ENCODE measurements around the gene CIB4. TPM values are rescaled to one million over a fixed set of nuclear protein-coding genes. Genes with fewer than 3 reads are reported as not detected.

CIB4 gene
- total RNA-seq, 8 experiments from 2014 or later: 0.50 to 1.00 TPM; not detected in 6

DNA sequence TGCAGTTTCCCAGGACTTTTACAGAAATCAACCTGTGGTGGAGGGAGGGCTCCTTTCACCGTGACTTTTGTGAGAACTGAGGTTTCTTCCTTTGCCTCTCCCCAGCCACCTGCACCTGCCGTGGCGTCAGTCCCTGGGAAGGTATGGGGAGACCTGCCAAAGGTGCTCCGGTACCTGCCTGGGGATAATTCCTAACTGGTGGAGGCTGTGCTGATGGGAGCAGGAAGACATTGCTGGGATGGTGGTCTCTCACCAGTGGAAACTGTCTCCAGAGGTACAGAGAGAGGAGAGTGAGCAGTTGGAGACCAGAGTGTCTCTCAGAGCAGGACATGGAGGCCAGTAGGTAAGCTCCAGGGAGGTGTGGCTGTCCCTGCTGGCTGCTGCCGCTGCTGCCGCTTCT is 52.6 kb downstream of the CIB4 start:
- H3K27ac ChIP-seq: no peak overlapping the region
- ATAC-seq (replicated peaks in 6 of 8): no peak
- 21 to 100% (median 95%) methylated on average over 1 to 3 of the region's 6 CpGs; no CpG with 5 or more reads in 3 of the 10 experiments for WGBS, 10 experiments
- no peak overlapping the region for H3K4me3 ChIP-seq
- peaks cover 5 to 10% of the 10 kb centered on the region in 2 donors for H3K4me1 ChIP-seq (replicated peaks in 1 of 2)
- in situ Hi-C loops (cut with MboI; ENCODE audit: low pct_unique_long_range_greater_than_20kb in 2 of 9, low sequenced_read_pairs in 9 of 9, unreplicated experiment in 9 of 9): no loop called here

DNA sequence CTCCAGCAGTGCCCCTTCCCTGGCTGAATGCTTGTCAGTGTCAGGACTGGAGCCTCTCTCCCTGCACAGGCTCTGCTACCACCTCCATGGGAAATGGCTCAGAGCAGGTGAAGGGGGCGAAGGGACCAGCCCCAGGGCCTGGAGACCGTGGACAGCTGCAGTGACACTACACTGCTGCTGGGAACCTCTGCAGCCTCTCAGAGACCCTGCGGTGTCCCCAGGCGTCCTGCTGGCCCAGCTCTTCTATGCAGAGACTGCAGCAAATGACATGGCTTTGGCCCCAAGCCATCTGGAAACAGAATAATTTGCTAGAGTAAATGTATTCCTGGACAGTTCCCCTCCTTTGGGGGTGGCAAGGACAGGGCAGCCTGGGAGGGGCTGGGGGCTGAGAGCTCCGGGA is 53.2 kb downstream of the CIB4 start:
- in situ Hi-C loops (cut with MboI; ENCODE audit: low pct_unique_long_range_greater_than_20kb in 2 of 9, low sequenced_read_pairs in 9 of 9, unreplicated experiment in 9 of 9): no loop called here
- 50 to 60% (median 55%) methylated on average over 1 to 2 of the region's 5 CpGs; no CpG with 5 or more reads in 7 of the 10 experiments for WGBS, 10 experiments

DNA sequence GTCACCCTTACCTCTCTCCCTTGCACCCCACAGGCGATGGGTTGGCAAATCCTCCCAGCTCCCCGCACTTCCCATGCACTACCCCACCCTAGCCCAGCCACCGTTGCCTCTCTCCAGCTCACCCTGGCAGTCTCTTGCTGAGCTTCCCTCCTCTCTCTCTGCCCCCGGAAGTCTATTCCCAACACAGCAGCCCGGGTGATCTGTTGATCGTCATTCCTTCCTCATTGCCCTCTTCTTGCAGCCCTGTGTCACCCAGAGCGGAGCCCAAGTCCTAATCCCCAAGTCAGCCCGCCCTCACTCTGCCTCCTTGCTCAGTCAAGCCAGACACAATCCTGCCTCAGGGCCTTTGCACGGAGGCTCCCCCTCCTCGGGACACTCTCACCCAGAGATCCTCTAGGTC is 55.2 kb downstream of the CIB4 start:
- Histone ChIP-seq H3K4me3 (no peak overlapping the region), H3K4me1 (replicated peaks in 1 of 2) (peaks cover 5 to 9% of the 10 kb centered on the region in 2 donors), H3K27ac (no peak overlapping the region)
- no peak for ATAC-seq (replicated peaks in 6 of 8)
- in situ Hi-C loops (cut with MboI; ENCODE audit: low pct_unique_long_range_greater_than_20kb in 2 of 9, low sequenced_read_pairs in 9 of 9, unreplicated experiment in 9 of 9): no loop called here
- 13 to 80% (median 60%) methylated on average over 1 to 6 of the region's 10 CpGs; no CpG with 5 or more reads in 3 of the 10 experiments for WGBS, 10 experiments

More for the DNA sequence above, 53.2 kb downstream of the CIB4 start:
- peak in 5 of 8 experiments; percentile 18 to 61 (median 49) for ATAC-seq (replicated peaks in 6 of 8)
- no peak overlapping the region for H3K4me3 ChIP-seq
- no peak overlapping the region for H3K27ac ChIP-seq
- peaks cover 5 to 10% of the 10 kb centered on the region in 2 donors for H3K4me1 ChIP-seq (replicated peaks in 1 of 2)

DNA sequence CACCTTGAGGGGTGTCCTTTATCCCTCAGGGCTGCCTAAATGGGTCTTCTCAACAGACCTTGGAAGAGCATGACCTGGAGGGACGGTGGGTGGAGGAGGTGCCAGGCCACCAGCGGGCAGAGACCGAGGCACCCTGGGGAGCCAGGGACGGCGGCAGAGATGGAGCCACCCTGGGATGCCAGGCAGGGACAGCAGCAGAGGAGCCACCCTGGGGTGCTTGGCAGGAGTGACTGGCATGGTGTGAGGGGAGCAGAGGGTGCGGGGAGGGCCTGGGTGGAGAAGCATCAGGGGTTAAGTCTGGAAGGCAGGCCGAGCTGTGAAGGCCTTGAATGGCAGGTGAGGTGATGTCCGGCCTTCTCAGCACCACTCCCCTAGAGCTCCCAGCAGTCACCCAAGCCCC is 56.1 kb downstream of the CIB4 start:
- WGBS, 10 experiments: 57 to 89% methylated on average over 3 to 4 of the region's 8 CpGs; no CpG with 5 or more reads in 8 of the 10 experiments
- Histone ChIP-seq H3K4me1 (replicated peaks in 1 of 2) (peaks cover 0 to under 1% of the 10 kb centered on the region in 2 donors), H3K4me3 (no peak overlapping the region), H3K27ac (no peak overlapping the region)
- in situ Hi-C loops (cut with MboI; ENCODE audit: low pct_unique_long_range_greater_than_20kb in 2 of 9, low sequenced_read_pairs in 9 of 9, unreplicated experiment in 9 of 9): no loop called here
- ATAC-seq (replicated peaks in 6 of 8): peak in 1 of 8 experiments; percentile 13

DNA sequence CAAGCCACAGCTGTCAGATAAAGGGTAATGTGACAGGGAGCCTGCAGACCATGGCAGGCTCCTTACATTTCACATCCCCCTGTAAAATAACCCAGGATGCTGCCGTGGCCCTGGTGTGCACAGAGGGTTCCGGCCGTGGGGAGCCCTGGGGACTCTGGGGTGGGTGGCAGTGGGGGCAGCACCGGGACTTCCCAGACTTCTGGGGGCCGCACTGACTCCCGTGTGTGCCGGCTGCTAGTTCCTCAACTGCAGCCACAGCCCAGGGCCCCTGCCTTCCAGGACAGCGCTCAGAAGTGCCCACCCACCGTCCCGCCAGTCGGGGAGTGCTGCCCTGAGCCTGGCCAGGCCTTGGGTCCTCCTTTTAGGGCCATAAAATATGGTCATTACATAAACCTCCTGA is 56.5 kb downstream of the CIB4 start:
- ATAC-seq (replicated peaks in 6 of 8): no peak
- no peak overlapping the region for H3K4me3 ChIP-seq
- WGBS, 10 experiments: 60% methylated on average over 3 of the region's 11 CpGs; no CpG with 5 or more reads in 9 of the 10 experiments
- H3K4me1 ChIP-seq (replicated peaks in 1 of 2): no peaks in the 10 kb centered on the region
- in situ Hi-C loops (cut with MboI; ENCODE audit: low pct_unique_long_range_greater_than_20kb in 2 of 9, low sequenced_read_pairs in 9 of 9, unreplicated experiment in 9 of 9): loop anchor here in 1 of 9 experiments (5.0 kb wide), 1 partner anchor 77 kb away; no protein-coding TSS in a partner anchor
- H3K27ac ChIP-seq: no peak overlapping the region

DNA sequence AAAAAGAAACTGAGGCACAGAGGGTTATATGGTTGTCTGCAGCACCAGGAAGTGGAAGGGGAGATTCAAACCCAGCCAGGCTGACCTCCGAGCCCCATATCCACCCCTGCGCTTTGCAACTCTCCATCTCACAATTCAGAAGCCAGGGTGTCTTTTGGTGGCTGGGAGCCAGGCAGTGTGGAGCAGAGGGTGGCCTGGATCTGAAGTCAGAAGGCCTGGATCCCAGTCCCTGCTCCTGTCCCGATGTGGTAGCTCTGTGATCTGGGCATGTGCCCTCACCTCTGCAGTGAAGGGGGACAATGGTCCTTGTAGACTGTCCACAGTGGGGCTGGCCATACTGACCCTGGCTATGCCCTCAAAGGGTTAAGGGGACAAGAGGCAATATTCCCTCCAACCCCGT is 57.0 kb downstream of the CIB4 start:
- in situ Hi-C loops (cut with MboI; ENCODE audit: low pct_unique_long_range_greater_than_20kb in 2 of 9, low sequenced_read_pairs in 9 of 9, unreplicated experiment in 9 of 9): loop anchor here in 1 of 9 experiments (5.0 kb wide), 1 partner anchor 77 kb away; no protein-coding TSS in a partner anchor
- 43 to 100% (median 86%) methylated on average over 1 of the region's 4 CpGs; no CpG with 5 or more reads in 7 of the 10 experiments for WGBS, 10 experiments
- H3K4me3 ChIP-seq: no peak overlapping the region
- H3K4me1 ChIP-seq (replicated peaks in 1 of 2): no peaks in the 10 kb centered on the region
- no peak for ATAC-seq (replicated peaks in 6 of 8)
- no peak overlapping the region for H3K27ac ChIP-seq

DNA sequence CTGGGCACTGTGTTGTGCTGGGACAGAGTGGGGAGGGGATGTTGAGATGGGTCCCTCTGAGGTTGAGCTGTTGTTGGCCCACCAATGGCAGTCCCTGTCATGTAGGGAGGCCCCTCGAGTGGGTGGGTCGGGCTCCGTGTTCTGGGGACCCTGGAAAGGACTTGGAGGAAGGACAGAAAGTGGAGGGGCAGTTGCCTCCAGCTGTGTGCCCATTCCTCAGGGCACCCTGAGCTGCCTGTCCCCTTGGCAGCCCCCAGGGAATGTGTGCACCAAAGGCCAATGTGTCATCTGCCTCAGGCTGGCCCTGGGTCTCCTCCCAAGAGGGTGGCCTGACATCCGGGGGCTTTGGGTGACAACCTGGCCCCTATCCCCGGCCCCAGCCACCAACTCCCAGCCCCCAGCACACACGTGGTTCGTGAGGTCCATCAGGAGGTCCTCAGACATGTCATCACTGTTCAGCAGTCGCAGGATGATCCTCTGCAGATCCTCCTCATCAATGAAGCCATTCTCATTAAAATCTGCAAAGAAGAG is 57.7 kb downstream of the CIB4 start:
- in situ Hi-C loops (cut with MboI; ENCODE audit: low pct_unique_long_range_greater_than_20kb in 2 of 9, low sequenced_read_pairs in 9 of 9, unreplicated experiment in 9 of 9): loop anchor here in 1 of 9 experiments (5.0 kb wide), 1 partner anchor 76 kb away; no protein-coding TSS in a partner anchor
- no CpG with 5 or more reads among the region's 8 CpGs for WGBS, 10 experiments
- ATAC-seq (replicated peaks in 6 of 8): no peak
- H3K4me1 ChIP-seq (replicated peaks in 1 of 2): no peaks in the 10 kb centered on the region
- H3K4me3 ChIP-seq: no peak overlapping the region
- H3K27ac ChIP-seq: no peak overlapping the region

DNA sequence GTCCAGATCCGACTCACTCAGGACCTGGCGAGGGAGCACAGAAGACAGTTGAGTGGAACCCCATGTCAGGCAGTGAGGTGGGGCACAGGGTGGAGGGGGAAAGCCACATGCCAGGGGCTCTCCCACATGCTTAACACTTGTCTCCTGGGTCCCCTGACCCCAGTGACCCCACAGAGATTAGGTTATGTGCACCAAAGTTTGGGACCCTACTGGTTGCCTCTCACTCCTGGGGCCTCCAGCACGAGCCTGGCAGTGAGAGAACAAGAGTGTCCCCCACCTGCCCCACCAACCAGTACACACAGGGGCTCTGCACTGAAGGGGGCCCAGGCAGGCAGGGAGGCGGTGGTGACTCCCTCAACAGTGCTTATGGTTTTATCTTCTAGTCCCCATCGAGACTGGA is 58.3 kb downstream of the CIB4 start:
- Histone ChIP-seq H3K27ac (no peak overlapping the region), H3K4me1 (replicated peaks in 1 of 2) (no peaks in the 10 kb centered on the region), H3K4me3 (no peak overlapping the region)
- WGBS, 10 experiments: 0 to 100% (median 84%) methylated on average over 1 to 3 of the region's 5 CpGs; no CpG with 5 or more reads in 6 of the 10 experiments
- ATAC-seq (replicated peaks in 6 of 8): no peak
- in situ Hi-C loops (cut with MboI; ENCODE audit: low pct_unique_long_range_greater_than_20kb in 2 of 9, low sequenced_read_pairs in 9 of 9, unreplicated experiment in 9 of 9): loop anchor here in 1 of 9 experiments (5.0 kb wide), 1 partner anchor 76 kb away; no protein-coding TSS in a partner anchor

DNA sequence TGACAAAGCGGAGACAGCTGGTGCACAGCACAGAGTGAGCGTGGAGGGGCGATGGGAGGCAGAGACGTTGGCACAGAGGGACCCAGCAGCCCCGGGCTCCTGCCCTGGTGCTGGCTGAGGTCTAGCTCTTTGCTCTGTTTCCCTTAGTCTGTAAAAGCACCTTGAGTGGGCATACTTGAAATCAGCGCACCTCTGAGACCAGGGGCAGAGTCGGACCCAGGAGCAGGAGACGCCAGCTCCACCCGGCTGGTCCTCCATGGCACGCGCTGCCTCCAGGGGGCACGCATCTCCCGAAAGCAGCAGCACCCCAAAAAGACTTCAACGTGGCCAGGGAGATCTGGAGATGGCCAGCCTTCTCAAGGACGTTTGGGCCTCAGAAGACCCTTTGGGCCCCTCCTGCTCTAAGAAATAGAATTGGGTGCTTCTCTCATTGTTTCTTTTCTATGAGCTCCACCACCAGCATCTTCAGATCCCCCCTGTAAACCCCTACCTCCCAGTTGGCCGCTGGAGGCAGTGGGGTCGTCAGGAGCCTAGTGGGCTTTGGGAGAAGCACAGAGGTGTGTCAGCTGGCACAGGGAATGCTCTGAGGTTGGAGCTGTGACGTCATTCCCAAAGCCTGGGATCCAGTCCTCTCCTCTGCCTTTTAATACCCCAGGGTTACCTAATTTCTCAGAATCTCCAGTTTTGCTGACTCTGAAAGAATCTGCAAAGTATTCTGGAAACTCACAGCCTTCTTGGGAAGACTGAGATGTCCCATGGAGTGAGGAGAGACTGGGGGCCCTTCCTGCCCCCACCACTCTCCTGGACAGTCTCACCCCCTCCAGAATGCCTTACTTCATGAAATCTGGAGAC is 58.9 kb downstream of the CIB4 start:
- in situ Hi-C loops (cut with MboI; ENCODE audit: low pct_unique_long_range_greater_than_20kb in 2 of 9, low sequenced_read_pairs in 9 of 9, unreplicated experiment in 9 of 9): loop anchor here in 1 of 9 experiments (5.0 kb wide), 1 partner anchor 75 kb away; no protein-coding TSS in a partner anchor
- Histone ChIP-seq H3K4me1 (replicated peaks in 1 of 2) (peaks cover 0 to 3% of the 10 kb centered on the region in 2 donors), H3K27ac (no peak overlapping the region), H3K4me3 (no peak overlapping the region)
- ATAC-seq (replicated peaks in 6 of 8): no peak
- 20 to 87% (median 60%) methylated on average over 1 to 9 of the region's 18 CpGs; no CpG with 5 or more reads in 1 of the 10 experiments for WGBS, 10 experiments

DNA sequence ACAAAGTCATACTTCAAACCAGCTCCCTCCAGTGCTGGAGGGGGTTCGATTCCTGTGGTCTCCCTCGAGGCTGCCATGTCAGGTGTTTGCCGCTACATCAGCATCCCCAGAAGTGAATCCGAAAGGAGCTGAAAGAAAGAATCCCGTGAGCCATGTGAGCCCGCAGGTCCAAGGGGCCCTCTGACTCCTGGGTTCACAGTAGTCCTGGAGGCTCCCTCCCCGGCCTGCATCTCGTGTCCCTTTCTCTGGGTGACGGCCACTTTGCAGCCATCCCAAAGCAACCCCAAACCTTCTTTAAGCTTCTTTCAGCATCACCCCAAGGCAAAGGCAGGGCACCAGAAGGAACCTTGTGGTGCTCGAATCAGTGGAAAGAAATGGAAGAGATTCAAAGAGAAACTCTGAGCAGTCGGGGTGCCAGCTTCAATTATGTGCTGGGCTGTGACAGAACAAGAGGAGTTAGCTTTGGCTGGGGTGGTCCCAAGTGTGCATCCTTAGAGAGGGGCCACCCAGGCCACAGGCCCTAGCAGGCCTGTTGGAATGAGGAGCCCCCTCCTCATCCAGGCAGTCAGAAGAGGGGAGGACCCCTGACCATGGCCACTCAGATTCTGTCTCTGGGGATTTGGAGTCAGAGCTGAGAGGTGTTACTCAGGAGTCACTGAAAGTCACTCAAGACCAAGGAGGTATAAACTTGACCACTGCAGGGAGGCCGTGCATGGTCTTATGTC is 59.7 kb downstream of the CIB4 start:
- 34 to 100% (median 54%) methylated on average over 1 to 7 of the region's 12 CpGs; no CpG with 5 or more reads in 2 of the 10 experiments for WGBS, 10 experiments
- no peak overlapping the region for H3K4me3 ChIP-seq
- peaks cover 0 to 3% of the 10 kb centered on the region in 2 donors for H3K4me1 ChIP-seq (replicated peaks in 1 of 2)
- ATAC-seq (replicated peaks in 6 of 8): no peak
- H3K27ac ChIP-seq: no peak overlapping the region
- in situ Hi-C loops (cut with MboI; ENCODE audit: low pct_unique_long_range_greater_than_20kb in 2 of 9, low sequenced_read_pairs in 9 of 9, unreplicated experiment in 9 of 9): loop anchor here in 1 of 9 experiments (5.0 kb wide), 1 partner anchor 74 kb away; no protein-coding TSS in a partner anchor

DNA sequence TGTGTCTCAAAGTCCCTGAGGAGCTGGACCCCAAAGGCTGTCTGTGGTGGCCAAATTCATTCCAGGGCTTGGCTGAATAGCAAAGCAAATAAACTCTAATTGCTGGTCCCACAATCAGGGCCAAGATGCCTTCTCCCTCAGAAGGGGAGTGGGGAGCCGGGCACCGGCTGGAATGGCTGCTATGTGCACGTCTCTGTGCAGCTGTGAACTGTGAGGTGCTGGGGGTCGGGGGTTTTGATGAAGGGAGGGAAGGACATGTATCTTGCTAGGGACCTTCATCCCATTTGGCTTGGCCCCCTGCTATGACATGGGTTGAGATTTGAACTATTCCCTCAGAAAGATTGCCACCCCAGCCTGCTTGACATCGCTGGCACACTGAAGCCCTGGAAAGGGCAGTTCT is 60.4 kb downstream of the CIB4 start:
- H3K4me3 ChIP-seq: no peak overlapping the region
- H3K27ac ChIP-seq: no peak overlapping the region
- in situ Hi-C loops (cut with MboI; ENCODE audit: low pct_unique_long_range_greater_than_20kb in 2 of 9, low sequenced_read_pairs in 9 of 9, unreplicated experiment in 9 of 9): loop anchor here in 1 of 9 experiments (5.0 kb wide), 1 partner anchor 73 kb away; no protein-coding TSS in a partner anchor
- peaks cover 0 to 3% of the 10 kb centered on the region in 2 donors for H3K4me1 ChIP-seq (replicated peaks in 1 of 2)
- WGBS, 10 experiments: 40 to 100% methylated on average over 1 of the region's 5 CpGs; no CpG with 5 or more reads in 8 of the 10 experiments
- no peak for ATAC-seq (replicated peaks in 6 of 8)

DNA sequence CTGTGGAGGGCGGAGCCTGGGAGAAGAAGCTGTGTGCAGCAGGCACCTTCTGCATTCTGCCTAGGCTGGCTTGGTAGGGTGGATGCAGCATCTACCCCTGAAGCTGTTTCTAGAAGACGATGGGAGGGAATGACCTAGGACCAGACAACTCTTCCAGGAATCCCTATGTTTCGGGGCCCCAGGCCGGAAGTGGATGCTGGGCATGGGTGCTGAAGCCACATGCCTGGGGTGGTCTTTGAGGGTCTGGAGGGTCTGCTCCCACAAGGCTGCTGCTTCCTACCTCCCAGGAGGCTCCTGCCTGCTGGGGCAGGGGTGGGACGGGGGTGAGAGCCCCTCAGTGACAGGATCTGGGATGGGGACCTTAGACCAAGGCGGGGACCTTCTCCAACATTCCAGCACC is 61.0 kb downstream of the CIB4 start:
- no peak for ATAC-seq (replicated peaks in 6 of 8)
- in situ Hi-C loops (cut with MboI; ENCODE audit: low pct_unique_long_range_greater_than_20kb in 2 of 9, low sequenced_read_pairs in 9 of 9, unreplicated experiment in 9 of 9): loop anchor here in 1 of 9 experiments (5.0 kb wide), 1 partner anchor 73 kb away; no protein-coding TSS in a partner anchor
- no peak overlapping the region for H3K27ac ChIP-seq
- no peak overlapping the region for H3K4me3 ChIP-seq
- peaks cover 0 to 3% of the 10 kb centered on the region in 2 donors for H3K4me1 ChIP-seq (replicated peaks in 1 of 2)
- WGBS, 10 experiments: 43 to 81% methylated on average over 3 of the region's 6 CpGs; no CpG with 5 or more reads in 8 of the 10 experiments
